Naive thymus-derived CD4-positive, alpha-beta T cell (primary cell): ENCODE data around the gene LSP1. TPM values are rescaled to one million over a fixed set of nuclear protein-coding genes. Genes with fewer than 3 reads are reported as not detected.

Experiments used
- ATAC-seq: fragments of 150-1000 bp; cut with Tn5 transposase; 2 replicates; pipeline ENCODE4 v1.10.0; 2021; ENCODE audit warnings: mild to moderate bottlenecking, moderate library complexity
- CTCF ChIA-PET: fragments of 350-600 bp; sonication (Branson Sonifier 250); formaldehyde crosslinking; loops from one replicate; lab custom pipeline; 2021; ENCODE audit warnings: antibody characterized with exemption; lab: Charles Lee
- POLR2A ChIA-PET: fragments of 350-600 bp; sonication (Branson Sonifier 250); formaldehyde crosslinking; loops from one replicate; lab custom pipeline; 2021; ENCODE audit warnings: antibody characterized with exemption, inconsistent platforms; lab: Charles Lee
- DNase-seq, 9 donors: peaks; one replicate each; pipeline versions ENCODE4 v3.0.0 to v3.0.0-alpha.2; 2020 to 2022; ENCODE audit warnings: mixed read lengths in 1 of 9
- H3K27ac ChIP-seq: one replicate; pipeline ENCODE4 v1.7.0; 2013; ENCODE audit warnings: mild to moderate bottlenecking, low read depth, low read length, moderate library complexity
- H3K27me3 ChIP-seq, 2 donors: one replicate each; pipeline ENCODE4 v1.7.0; 2013; ENCODE audit warnings: low read length in 2 of 2, mild to moderate bottlenecking in 2 of 2, moderate library complexity in 2 of 2; ENCODE audit not compliant: control insufficient read depth in 2 of 2, insufficient read depth in 2 of 2
- H3K36me3 ChIP-seq, 3 experiments: 1 replicate in 2 of 3; 2 replicates in 1 of 3; pipeline ENCODE4 v1.7.0; 2013; ENCODE audit warnings: low read length in 3 of 3, mild to moderate bottlenecking in 3 of 3, moderate library complexity in 1 of 3; ENCODE audit not compliant: insufficient read depth in 3 of 3, control insufficient read depth in 2 of 3
- H3K4me1 ChIP-seq, 2 donors: one replicate each; pipeline ENCODE4 v1.7.0; 2013; ENCODE audit warnings: low read length in 2 of 2, mild to moderate bottlenecking in 2 of 2, moderate library complexity in 1 of 2; ENCODE audit not compliant: control insufficient read depth in 2 of 2, insufficient read depth in 2 of 2
- H3K4me3 ChIP-seq: 2 replicates; pipeline ENCODE4 v1.7.0; 2013; ENCODE audit warnings: mild to moderate bottlenecking, low read length
- H3K9me3 ChIP-seq, 3 experiments: 1 replicate in 2 of 3; 2 replicates in 1 of 3; pipeline ENCODE4 v1.7.0; 2013; ENCODE audit warnings: low read length in 3 of 3; ENCODE audit not compliant: control insufficient read depth in 2 of 3
- H3K27ac Mint-ChIP-seq, 9 donors: one replicate each; pipeline ENCODE4 v1.8.0; 2020 to 2022; ENCODE audit warnings: mixed read lengths in 9 of 9, mild to moderate bottlenecking in 8 of 9, moderate library complexity in 5 of 9, inconsistent platforms in 2 of 9
- H3K27me3 Mint-ChIP-seq, 5 donors: one replicate each; pipeline ENCODE4 v1.8.0; 2021 to 2022; ENCODE audit warnings: mixed read lengths in 5 of 5, mild to moderate bottlenecking in 1 of 5
- H3K36me3 Mint-ChIP-seq, 5 donors: one replicate each; pipeline ENCODE4 v1.8.0; 2020 to 2022; ENCODE audit warnings: mixed read lengths in 5 of 5, mild to moderate bottlenecking in 3 of 5, inconsistent platforms in 1 of 5
- H3K4me1 Mint-ChIP-seq, 7 donors: one replicate each; pipeline ENCODE4 v1.8.0; 2020 to 2022; ENCODE audit warnings: mixed read lengths in 7 of 7, mild to moderate bottlenecking in 3 of 7, inconsistent platforms in 1 of 7
- H3K4me3 Mint-ChIP-seq, 10 donors: one replicate each; pipeline ENCODE4 v1.8.0; 2020 to 2022; ENCODE audit warnings: mild to moderate bottlenecking in 10 of 10, mixed read lengths in 10 of 10, moderate library complexity in 6 of 10, inconsistent platforms in 2 of 10
- H3K9me3 Mint-ChIP-seq, 11 donors: one replicate each; pipeline ENCODE4 v1.8.0; 2020 to 2022; ENCODE audit warnings: mixed read lengths in 11 of 11, mild to moderate bottlenecking in 4 of 11, inconsistent platforms in 1 of 11, moderate library complexity in 1 of 11
- intact Hi-C, 2 donors: fragments of 100-400 bp; cut with micrococcal nuclease; formaldehyde crosslinking; loops; one replicate each; pipeline ENCODE4 v1.15.1; 2023
- polyA plus RNA-seq, 2 donors: library from polyadenylated mRNA; unstranded; fragments of 300-500 nt; fragmentation: Illumina TruSeq; gene quantifications; one replicate each; pipeline ENCODE4 v1.2.3, GENCODE V29; 2021
- total RNA-seq, 6 experiments: library from RNA in 5 of 6; stranded (reverse) in 5 of 6; gene quantifications; 1 replicate in 5 of 6; 2 replicates in 1 of 6; pipeline ENCODE4 v1.2.3 and lab custom pipeline; 2021 to 2026

The LSP1 gene
- total and polyA plus RNA-seq, 7 experiments from 2014 or later = 248 to 578 (median 295) TPM

DNA sequence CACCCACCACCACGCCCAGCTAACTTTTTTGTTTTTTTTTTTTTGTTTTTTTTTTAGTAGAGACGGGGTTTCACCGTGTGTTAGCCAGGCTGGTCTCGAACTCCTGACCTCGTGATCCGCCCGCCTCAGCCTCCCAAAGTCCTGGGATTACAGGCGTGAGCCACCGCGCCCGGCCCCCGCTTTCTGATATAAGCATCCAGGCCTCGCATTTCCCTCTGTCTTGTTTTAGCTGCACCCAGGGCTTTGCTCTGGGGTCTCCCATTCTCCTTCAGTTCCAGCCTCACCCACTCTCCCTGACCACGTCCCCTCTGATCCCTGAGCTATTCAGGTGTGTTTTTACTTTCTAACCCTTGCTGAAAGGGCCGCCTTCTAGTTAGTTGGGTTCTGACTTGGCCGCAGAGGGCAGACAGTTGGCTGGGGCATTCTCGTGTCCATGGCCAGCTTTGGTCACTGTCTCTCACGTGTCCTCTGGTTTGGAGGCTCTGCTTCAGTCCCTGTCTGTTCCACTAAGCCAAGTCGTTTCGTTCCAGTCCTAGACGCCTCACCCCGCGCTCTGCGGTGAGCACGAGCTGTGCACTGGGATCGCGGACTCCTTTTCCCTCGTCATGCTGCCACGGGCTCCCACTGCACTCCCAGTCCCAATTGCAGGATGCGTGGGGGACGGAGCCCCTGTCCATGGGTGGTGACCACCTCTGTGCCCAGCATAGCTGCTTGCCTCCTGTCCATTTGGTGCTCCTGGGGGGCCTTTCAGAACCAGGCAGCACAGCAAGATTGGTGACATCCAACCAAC lies 60.6 kb downstream of the LSP1 start:
- H3K4me1 ChIP-seq = no peaks in the 10 kb centered on the region
- H3K4me3 ChIP-seq = no peak overlapping the region
- no peak for DNase-seq
- ChIA-PET POLR2A (no interaction called here), CTCF (interaction anchor here (0.7 kb wide), 1 partner anchor 108 kb away, joined by 3 read pairs; no protein-coding TSS in a partner anchor)
- peaks cover 0 to 19% (median 14%) of the 10 kb centered on the region in 5 donors for H3K27me3 Mint-ChIP-seq
- H3K4me3 Mint-ChIP-seq = no peak overlapping the region
- no peaks in the 10 kb centered on the region for H3K27me3 ChIP-seq
- H3K36me3 ChIP-seq = no peaks in the 10 kb centered on the region
- no peaks in the 10 kb centered on the region for H3K9me3 ChIP-seq
- peaks cover 0 to 7% (median 0%) of the 10 kb centered on the region in 5 donors for H3K36me3 Mint-ChIP-seq
- H3K4me1 Mint-ChIP-seq = peaks cover 5 to 29% (median 13%) of the 10 kb centered on the region in 7 donors
- peaks cover 0 to 3% (median 0%) of the 10 kb centered on the region in 11 donors for H3K9me3 Mint-ChIP-seq
- peak overlapping the region in 1 of 9 donors; percentile 25 for H3K27ac Mint-ChIP-seq
- H3K27ac ChIP-seq = no peak overlapping the region
- intact Hi-C loops = no loop called here
- no peak for ATAC-seq

DNA sequence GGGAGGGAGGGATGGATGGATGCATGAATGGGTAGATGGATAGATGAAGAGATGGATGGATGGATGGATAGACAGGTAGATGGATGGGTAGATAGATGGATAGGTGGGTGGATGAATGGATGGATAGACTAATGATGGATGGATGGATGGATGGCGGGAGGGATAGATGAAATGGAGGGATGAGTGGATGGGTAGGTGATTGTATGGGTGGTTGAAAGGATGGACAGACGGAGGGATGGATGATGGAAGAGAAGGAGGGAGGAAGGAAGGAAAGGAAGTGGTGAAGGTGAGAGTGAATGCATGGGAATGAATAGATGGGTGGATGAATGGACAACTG lies 62.9 kb downstream of the LSP1 start:
- peak overlapping the region in 5 of 9 donors; percentile 3 to 80 (median 14) for H3K27ac Mint-ChIP-seq
- peaks cover 0 to 7% (median 0%) of the 10 kb centered on the region in 5 donors for H3K36me3 Mint-ChIP-seq
- CTCF ChIA-PET = no interaction called here
- peaks cover 0 to 3% (median 0%) of the 10 kb centered on the region in 11 donors for H3K9me3 Mint-ChIP-seq
- no peak overlapping the region for H3K27ac ChIP-seq
- peaks cover 5 to 32% (median 13%) of the 10 kb centered on the region in 7 donors for H3K4me1 Mint-ChIP-seq
- intact Hi-C loops = loop anchor here (5.0 kb wide), 2 partner anchors 33 to 63 kb away; partner anchors contain the start of gene LSP1 (in 2 of the 2)
- no peaks in the 10 kb centered on the region for H3K4me1 ChIP-seq
- DNase-seq (no peak), ATAC-seq (no peak)
- POLR2A ChIA-PET = interaction anchor here (1.9 to 2.8 kb wide), 3 partner anchors 25 to 65 kb away, joined by 9 to 41 read pairs (median 9); partner anchors contain the start of genes LSP1 and PRR33
- H3K36me3 ChIP-seq = no peaks in the 10 kb centered on the region
- peaks cover 0 to 15% (median 14%) of the 10 kb centered on the region in 5 donors for H3K27me3 Mint-ChIP-seq
- H3K27me3 ChIP-seq = no peaks in the 10 kb centered on the region
- H3K4me3 ChIP-seq = no peak overlapping the region
- no peaks in the 10 kb centered on the region for H3K9me3 ChIP-seq
- peak overlapping the region in 1 of 10 donors; percentile 0 for H3K4me3 Mint-ChIP-seq

DNA sequence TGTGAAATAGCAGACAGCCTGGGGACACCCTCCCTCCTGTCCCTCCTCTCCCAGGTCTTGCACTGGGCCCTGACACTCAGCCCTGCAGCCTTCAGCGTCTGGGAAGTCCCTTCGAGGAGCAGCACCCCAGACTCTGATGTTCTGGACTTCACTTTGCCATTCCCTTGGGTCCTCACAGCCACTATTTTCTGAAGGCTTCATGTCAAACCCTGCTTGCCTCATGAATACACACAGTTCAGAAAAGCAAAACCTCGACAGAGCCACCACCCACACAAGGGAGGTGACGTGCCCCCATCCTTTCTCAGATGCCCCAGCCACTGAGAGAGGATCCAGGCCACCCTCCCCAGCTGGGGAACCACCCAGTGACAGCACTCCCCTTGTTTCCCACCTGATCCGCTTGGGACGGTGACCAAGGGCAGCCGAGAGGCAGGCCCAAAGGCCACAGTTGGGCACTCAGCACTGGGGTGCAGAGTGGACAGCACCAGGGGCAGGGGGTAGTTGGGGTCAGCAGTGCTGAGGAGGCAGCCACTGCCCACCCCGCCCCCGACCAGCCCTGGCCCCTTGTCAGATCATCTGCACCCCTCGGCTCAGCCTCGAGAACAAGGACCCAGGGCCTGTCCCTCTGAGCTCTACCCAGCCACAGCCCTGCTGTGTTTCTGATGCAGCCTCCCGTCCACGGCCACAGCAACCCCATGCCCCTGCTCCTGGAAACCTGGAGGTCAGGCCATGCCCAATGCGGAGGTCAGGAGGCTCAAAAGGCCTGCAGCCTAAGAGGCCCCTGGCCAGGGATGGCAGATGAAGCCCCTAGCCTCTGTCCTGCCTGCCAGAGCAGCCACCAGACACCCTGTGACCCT lies 63.5 kb downstream of the LSP1 start:
- Histone ChIP-seq H3K27ac (no peak overlapping the region), H3K4me1 (no peaks in the 10 kb centered on the region), H3K36me3 (no peaks in the 10 kb centered on the region), H3K4me3 (no peak overlapping the region), H3K9me3 (no peaks in the 10 kb centered on the region), H3K27me3 (no peaks in the 10 kb centered on the region)
- peak; percentile 27 for ATAC-seq
- Mint-ChIP-seq H3K27me3 (peaks cover 0 to 15% (median 11%) of the 10 kb centered on the region in 5 donors), H3K4me3 (peak overlapping the region in 1 of 10 donors; percentile 14), H3K9me3 (peaks cover 0 to 3% (median 0%) of the 10 kb centered on the region in 11 donors), H3K4me1 (peaks cover 5 to 32% (median 13%) of the 10 kb centered on the region in 7 donors), H3K36me3 (peaks cover 0 to 7% (median 0%) of the 10 kb centered on the region in 5 donors), H3K27ac (peak overlapping the region in 8 of 9 donors; percentile 8 to 80 (median 25))
- intact Hi-C loops = loop anchor here (5.0 kb wide), 2 partner anchors 34 to 64 kb away; partner anchors contain the start of gene LSP1 (in 2 of the 2)
- ChIA-PET CTCF (interaction anchor here (1.6 kb wide), 1 partner anchor 25 kb away, joined by 5 read pairs; the partner anchor contains the start of gene PRR33), POLR2A (interaction anchor here (1.0 to 2.8 kb wide), 5 partner anchors 26 to 71 kb away, joined by 3 to 41 read pairs (median 9); partner anchors contain the start of genes LSP1 and PRR33)
- no peak for DNase-seq

DNA sequence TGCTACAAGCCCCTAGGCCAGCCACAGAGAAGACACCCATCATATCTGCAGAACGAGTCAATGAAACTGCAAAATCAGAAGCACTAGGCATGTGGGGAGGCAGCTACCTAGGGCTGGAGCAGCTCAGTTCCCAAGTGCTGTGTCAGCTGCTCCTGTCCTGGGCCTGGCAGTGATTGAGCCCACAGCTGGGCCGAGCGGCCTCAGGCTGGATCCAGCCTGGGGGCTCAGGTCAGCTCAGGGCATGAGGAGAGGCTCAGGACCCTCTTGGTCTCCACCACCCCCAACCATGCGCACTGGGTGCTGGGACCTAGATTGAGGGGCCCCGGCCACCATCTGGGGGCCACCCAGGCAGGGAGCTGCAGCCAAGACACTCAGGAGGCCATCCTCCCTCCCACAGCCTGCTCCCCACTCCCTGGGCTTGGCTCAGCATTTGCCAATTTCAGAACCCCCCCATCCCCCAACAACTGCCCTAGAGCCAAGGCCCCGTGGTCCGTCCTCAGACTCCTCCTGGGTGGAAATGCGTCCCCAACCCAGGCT lies 64.2 kb downstream of the LSP1 start:
- Mint-ChIP-seq H3K4me3 (no peak overlapping the region), H3K27me3 (peaks cover 0 to 15% (median 11%) of the 10 kb centered on the region in 5 donors), H3K4me1 (peaks cover 5 to 32% (median 13%) of the 10 kb centered on the region in 7 donors), H3K36me3 (peaks cover 0 to 7% (median 0%) of the 10 kb centered on the region in 5 donors), H3K9me3 (peaks cover 0 to 3% (median 0%) of the 10 kb centered on the region in 11 donors), H3K27ac (peak overlapping the region in 5 of 9 donors; percentile 8 to 78 (median 28))
- Histone ChIP-seq H3K4me3 (no peak overlapping the region), H3K4me1 (no peaks in the 10 kb centered on the region), H3K27ac (no peak overlapping the region), H3K36me3 (no peaks in the 10 kb centered on the region), H3K27me3 (no peaks in the 10 kb centered on the region), H3K9me3 (no peaks in the 10 kb centered on the region)
- CTCF ChIA-PET = interaction anchor here (1.1 to 1.6 kb wide), 2 partner anchors 26 to 35 kb away, joined by 5 read pairs; partner anchors contain the start of gene PRR33
- intact Hi-C loops = loop anchor here (5.0 kb wide), 2 partner anchors 35 to 65 kb away; partner anchors contain the start of gene LSP1 (in 2 of the 2)
- DNase-seq (no peak), ATAC-seq (peak; percentile 15)
- POLR2A ChIA-PET = interaction anchor here (1.0 to 2.8 kb wide), 5 partner anchors 26 to 72 kb away, joined by 3 to 41 read pairs (median 9); partner anchors contain the start of genes LSP1 and PRR33

DNA sequence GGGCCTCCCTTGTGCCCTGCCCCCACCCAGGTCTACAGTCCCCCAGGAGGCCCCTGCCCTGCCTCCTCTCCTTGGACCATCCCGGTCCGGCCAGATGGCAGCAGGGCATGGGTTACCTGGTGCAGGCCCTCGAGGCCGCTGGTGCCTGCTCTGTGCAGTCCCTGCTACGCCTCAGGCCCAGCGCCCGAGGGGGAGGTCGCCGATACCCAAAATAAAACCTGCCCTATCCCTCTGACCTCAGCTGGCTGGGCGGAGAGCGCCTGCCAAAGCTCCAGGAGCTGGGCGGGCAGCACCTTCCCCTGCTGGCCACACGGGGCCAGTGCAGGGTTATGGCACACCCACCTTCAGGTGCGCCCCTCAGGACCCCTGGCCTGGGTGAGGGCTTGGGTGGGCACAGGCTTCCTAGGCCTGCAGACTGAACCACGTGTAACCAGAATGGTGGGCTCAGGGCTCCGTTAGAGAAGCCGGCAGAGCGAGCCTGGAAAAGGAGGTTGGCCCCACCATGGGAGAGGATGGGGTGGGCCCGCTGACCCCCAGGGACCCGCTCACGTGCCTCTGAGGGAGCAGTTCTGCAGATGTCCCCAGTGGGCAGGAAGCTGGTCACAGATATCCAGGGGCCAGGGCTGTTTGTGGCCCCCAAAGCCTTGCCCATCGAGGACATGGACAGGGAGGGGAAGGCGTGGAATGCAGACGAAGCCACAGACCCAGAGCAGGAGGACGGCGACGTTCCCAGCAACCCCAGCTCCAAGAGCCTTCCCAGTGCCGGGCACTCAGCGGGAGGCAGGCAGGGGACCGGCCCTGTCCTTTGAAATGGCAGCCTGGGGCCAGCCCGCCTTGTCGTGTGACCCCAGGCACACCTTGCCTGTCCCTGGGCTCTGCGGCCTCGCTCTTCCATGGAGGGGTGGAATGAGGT lies 64.9 kb downstream of the LSP1 start:
- Mint-ChIP-seq H3K9me3 (peaks cover 0 to 3% (median 0%) of the 10 kb centered on the region in 11 donors), H3K27ac (peak overlapping the region in 1 of 9 donors; percentile 5), H3K4me1 (peaks cover 8 to 32% (median 14%) of the 10 kb centered on the region in 7 donors), H3K27me3 (peaks cover 0 to 15% (median 11%) of the 10 kb centered on the region in 5 donors), H3K36me3 (peaks cover 0 to 7% (median 0%) of the 10 kb centered on the region in 5 donors), H3K4me3 (no peak overlapping the region)
- intact Hi-C loops = loop anchor here (1.0 to 5.0 kb wide), 3 partner anchors 35 to 80 kb away; partner anchors contain the start of gene LSP1 (in 2 of the 2)
- ChIA-PET CTCF (interaction anchor here (1.1 to 1.6 kb wide), 2 partner anchors 27 to 36 kb away, joined by 5 read pairs; partner anchors contain the start of gene PRR33), POLR2A (interaction anchor here (0.9 to 2.8 kb wide), 5 partner anchors 27 to 67 kb away, joined by 3 to 41 read pairs (median 9); partner anchors contain the start of genes LSP1 and PRR33)
- Histone ChIP-seq H3K36me3 (no peaks in the 10 kb centered on the region), H3K27ac (no peak overlapping the region), H3K9me3 (no peaks in the 10 kb centered on the region), H3K4me3 (no peak overlapping the region), H3K4me1 (no peaks in the 10 kb centered on the region), H3K27me3 (no peaks in the 10 kb centered on the region)
- DNase-seq (peak in 1 of 9 donors; percentile 19), ATAC-seq (peak; percentile 50)
